GM23248 (cell line): ENCODE measurements around the gene GPR42.

Experiments
- EZH2 ChIP-seq: fragments of 200-600 bp; sonication (generic); IDR thresholded peaks from 2 replicates; pipeline ENCODE4 v1.6.1; 2018; ENCODE audit warnings: antibody characterized with exemption, mild to moderate bottlenecking; ENCODE audit not compliant: insufficient read depth, poor library complexity, severe bottlenecking
- EZH2phosphoT487 ChIP-seq: fragments of 200-600 bp; sonication (generic); IDR thresholded peaks from 2 replicates; pipeline ENCODE4 v1.6.1; 2018; ENCODE audit warnings: antibody characterized with exemption, moderate library complexity, mild to moderate bottlenecking, low read depth; ENCODE audit not compliant: insufficient read depth

DNA sequence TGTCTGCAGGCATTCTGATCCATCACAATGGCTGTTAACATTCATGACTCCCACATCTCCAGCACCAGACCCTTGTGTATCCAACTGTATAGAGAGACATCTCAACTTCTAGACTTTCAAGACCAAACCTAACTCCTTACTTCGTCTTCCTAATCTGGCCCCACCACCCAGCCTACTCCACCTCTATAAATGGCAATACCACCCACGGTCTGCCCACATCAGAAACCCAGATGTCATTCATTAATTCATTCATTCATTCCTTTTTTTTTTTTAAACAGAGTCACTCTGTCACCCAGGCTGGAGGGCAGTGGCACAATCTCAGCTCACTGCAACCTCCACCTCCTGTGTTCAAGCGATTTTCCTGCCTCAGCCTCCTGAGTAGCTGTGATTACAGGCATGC is 10.4 kb downstream of the GPR42 start:
- TF ChIP-seq EZH2phosphoT487 (no peak), EZH2 (no peak)
